PC-9 (cell line): ENCODE results near the gene ZC3H12C. TPM values are rescaled to one million over a fixed set of nuclear protein-coding genes. Genes with fewer than 3 reads are reported as not detected.

ENCODE experiments used
- BruUV-seq: library from RNA; stranded (reverse); fragments of 400-500 nt; replicated peaks from 2 replicates; lab custom pipeline; 2021; lab: Mats Ljungman, UMichigan
- CTCF ChIA-PET: fragments of 300-600 bp; sonication (Branson Sonifier 250); formaldehyde crosslinking; loops from one replicate; lab custom pipeline; 2022; ENCODE audit warnings: antibody characterized with exemption; lab: Charles Lee
- POLR2A ChIA-PET: fragments of 300-600 bp; sonication (Branson Sonifier 250); formaldehyde crosslinking; loops from one replicate; lab custom pipeline; 2022; ENCODE audit warnings: antibody characterized with exemption; ENCODE audit not compliant: unreplicated experiment; lab: Charles Lee
- DNase-seq, 2 experiments: peaks; one replicate each; pipeline versions ENCODE4 v3.0.0 to v3.0.0-alpha.2; 2015 to 2022; ENCODE audit warnings: mixed read lengths in 1 of 2
- H2AFZ ChIP-seq: fragments of 200-600 bp; sonication (generic); 2 replicates; pipeline ENCODE4 v1.8.1; 2017; ENCODE audit warnings: antibody characterized with exemption
- H3F3A ChIP-seq: fragments of 200-600 bp; sonication (generic); 2 replicates; pipeline ENCODE4 v1.8.1; 2017; ENCODE audit warnings: antibody characterized with exemption, mild to moderate bottlenecking, low read depth; ENCODE audit not compliant: insufficient read depth
- H3K27ac ChIP-seq: fragments of 200-600 bp; sonication (generic); 2 replicates; pipeline ENCODE4 v1.6.1; 2016; ENCODE audit warnings: mixed run types
- H3K27me3 ChIP-seq: fragments of 200-600 bp; sonication (generic); 2 replicates; pipeline ENCODE4 v1.6.1; 2016; ENCODE audit warnings: low read depth, mixed run types; ENCODE audit not compliant: insufficient read depth
- H3K36me3 ChIP-seq: fragments of 200-600 bp; sonication (generic); 2 replicates; pipeline ENCODE4 v1.6.1; 2016; ENCODE audit warnings: low read depth, mixed run types
- H3K4me1 ChIP-seq: fragments of 200-600 bp; sonication (generic); replicated peaks from 2 replicates; pipeline ENCODE4 v1.6.1; 2016; ENCODE audit warnings: mixed run types; ENCODE audit not compliant: insufficient read depth
- H3K4me2 ChIP-seq: fragments of 200-600 bp; sonication (generic); 2 replicates; pipeline ENCODE4 v1.6.1; 2017; ENCODE audit warnings: mixed run types
- H3K4me3 ChIP-seq: fragments of 200-600 bp; sonication (generic); 2 replicates; pipeline ENCODE4 v1.6.1; 2016; ENCODE audit warnings: mixed run types
- H3K79me2 ChIP-seq: fragments of 200-600 bp; sonication (generic); 2 replicates; pipeline ENCODE4 v1.6.1; 2017; ENCODE audit warnings: low read depth, mixed run types
- H3K9me2 ChIP-seq: fragments of 200-600 bp; sonication (generic); 2 replicates; pipeline ENCODE4 v1.8.1; 2017; ENCODE audit warnings: mild to moderate bottlenecking; ENCODE audit not compliant: insufficient read depth
- H3K9me3 ChIP-seq: fragments of 200-600 bp; sonication (generic); 2 replicates; pipeline ENCODE4 v1.8.1; 2016; ENCODE audit warnings: low read depth; ENCODE audit not compliant: insufficient read depth
- H4K20me1 ChIP-seq: fragments of 200-600 bp; sonication (generic); 2 replicates; pipeline ENCODE4 v1.8.1; 2017; ENCODE audit not compliant: insufficient read depth
- CTCF ChIP-seq: fragments of 200-600 bp; sonication (generic); conservative IDR thresholded peaks from 2 replicates; pipeline ENCODE4 v1.6.1; 2017; ENCODE audit warnings: mixed run types, antibody characterized with exemption, mild to moderate bottlenecking, moderate library complexity
- EZH2 ChIP-seq: fragments of 200-600 bp; sonication (generic); IDR thresholded peaks from 2 replicates; pipeline ENCODE4 v1.8.0; 2017; ENCODE audit warnings: antibody characterized with exemption, low read depth
- intact Hi-C: fragments of 100-400 bp; cut with micrococcal nuclease; formaldehyde crosslinking; loops from one replicate; pipeline ENCODE4 v1.10.0; 2022; ENCODE audit not compliant: unreplicated experiment
- total RNA-seq: library from RNA; stranded (reverse); gene quantifications from 2 replicates; pipeline ENCODE4 v1.2.3, GENCODE V29; 2021

Gene ZC3H12C
- total RNA-seq, 1 experiment from 2014 or later: 12.4 TPM

GRCh38 chr11:110123003-110123402 lies 29.8 kb downstream of the ZC3H12C start:
- intact Hi-C loops: no loop called here
- H3K27me3 ChIP-seq: no peaks in the 10 kb centered on the region
- ChIA-PET CTCF (no interaction called here), POLR2A (no interaction called here)
- H3F3A ChIP-seq: no peaks in the 10 kb centered on the region
- H3K4me1 ChIP-seq: no peaks in the 10 kb centered on the region
- no peak overlapping the region for H3K4me2 ChIP-seq
- no peaks in the 10 kb centered on the region for H3K9me3 ChIP-seq
- peaks cover 15% of the 10 kb centered on the region for H3K36me3 ChIP-seq
- H3K79me2 ChIP-seq: peaks cover 83% of the 10 kb centered on the region
- no peak overlapping the region for H3K27ac ChIP-seq
- TF ChIP-seq CTCF (no peak), EZH2 (no peak)
- no peak overlapping the region for H3K4me3 ChIP-seq
- H2AFZ ChIP-seq: no peak overlapping the region
- H3K9me2 ChIP-seq: no peaks in the 10 kb centered on the region
- H4K20me1 ChIP-seq: no peaks in the 10 kb centered on the region; the same call in 1 of the 2 replicates
- DNase-seq: no peak
- no TSS peak for BruUV-seq

GRCh38 chr11:110124605-110125004 lies 31.4 kb downstream of the ZC3H12C start:
- H3K9me2 ChIP-seq: no peaks in the 10 kb centered on the region
- no peaks in the 10 kb centered on the region for H3K4me1 ChIP-seq
- H3K4me3 ChIP-seq: no peak overlapping the region
- H4K20me1 ChIP-seq: no peaks in the 10 kb centered on the region; the same call in 1 of the 2 replicates
- TF ChIP-seq EZH2 (no peak), CTCF (no peak)
- DNase-seq: no peak
- no peaks in the 10 kb centered on the region for H3K27me3 ChIP-seq
- H2AFZ ChIP-seq: no peak overlapping the region
- peaks cover 13% of the 10 kb centered on the region for H3K36me3 ChIP-seq
- ChIA-PET CTCF (no interaction called here), POLR2A (no interaction called here)
- intact Hi-C loops: no loop called here
- no TSS peak for BruUV-seq
- peaks cover 85% of the 10 kb centered on the region for H3K79me2 ChIP-seq
- H3K4me2 ChIP-seq: no peak overlapping the region
- no peaks in the 10 kb centered on the region for H3K9me3 ChIP-seq
- no peak overlapping the region for H3K27ac ChIP-seq
- no peaks in the 10 kb centered on the region for H3F3A ChIP-seq

GRCh38 chr11:110125632-110126031 lies 32.4 kb downstream of the ZC3H12C start:
- peaks cover 5% of the 10 kb centered on the region; the same call in 1 of the 2 replicates for H3K9me2 ChIP-seq
- intact Hi-C loops: no loop called here
- no peak overlapping the region for H3K4me2 ChIP-seq
- no peaks in the 10 kb centered on the region for H3F3A ChIP-seq
- H3K36me3 ChIP-seq: 0 out of 2 replicates have a peak, but pooled peaks cover 5% of the 10 kb centered on the region
- TF ChIP-seq EZH2: no peak
- TF ChIP-seq CTCF: no peak
- H3K4me1 ChIP-seq: no peaks in the 10 kb centered on the region
- H3K9me3 ChIP-seq: no peaks in the 10 kb centered on the region; the same call in 1 of the 2 replicates
- H3K79me2 ChIP-seq: peaks cover 85% of the 10 kb centered on the region
- no peak overlapping the region for H2AFZ ChIP-seq
- H4K20me1 ChIP-seq: no peaks in the 10 kb centered on the region; the same call in 1 of the 2 replicates
- no peaks in the 10 kb centered on the region for H3K27me3 ChIP-seq
- H3K27ac ChIP-seq: no peak overlapping the region
- no peak for DNase-seq
- ChIA-PET POLR2A (no interaction called here), CTCF (no interaction called here)
- BruUV-seq: no TSS peak
- no peak overlapping the region for H3K4me3 ChIP-seq
